ENCODE measurements around the gene TRAPPC2L. TPM values are rescaled to one million over a fixed set of nuclear protein-coding genes. Genes with fewer than 3 reads are reported as not detected.

Gene TRAPPC2L
- total RNA-seq, result 10 to 100 TPM; 81.8 to 91.3 TPM

GRCh38 chr16:88856828-88857727 is at the start of gene TRAPPC2L, which contains the start of gene GALNS:
Gene TRAPPC2L, plus strand, starts transcription at chr16:88857127. Its CDS starts 24 bp downstream, at chr16:88857151.
Gene GALNS, minus strand, starts transcription at chr16:88856947. Its CDS starts 70 bp downstream, at chr16:88856877.
- H3K4me3 Mint-ChIP-seq, result peak within 1 kb of the TSS; percentile 99
- H3K27ac Mint-ChIP-seq, result peak within 1 kb of the TSS; percentile 94
- H3K4me1 Mint-ChIP-seq, result peaks cover 22% of the 10 kb centered on the region
- H3K36me3 Mint-ChIP-seq, result peaks cover 4% of the 10 kb centered on the region
- H3K27me3 Mint-ChIP-seq, result no peaks in the 10 kb centered on the region
- no peaks in the 10 kb centered on the region for H3K9me3 Mint-ChIP-seq
- peak; percentile 99 for DNase-seq

- DNase-seq, result no peak
- no peaks in the 10 kb centered on the region for H3K27me3 Mint-ChIP-seq
- peaks cover 47% of the 10 kb centered on the region for H3K36me3 Mint-ChIP-seq
- H3K27ac Mint-ChIP-seq, result peak overlapping the region; percentile 48
- peaks cover 26% of the 10 kb centered on the region for H3K4me1 Mint-ChIP-seq
- H3K9me3 Mint-ChIP-seq, result no peaks in the 10 kb centered on the region
- peak overlapping the region; percentile 29 for H3K4me3 Mint-ChIP-seq
These were observed 49.7 kb upstream of the TRAPPC2L start for GRCh38 chr16:88807142-88807625.

GRCh38 chr16:88807626-88808453 is 49.1 kb upstream of the TRAPPC2L start:
- DNase-seq, result no peak
- H3K36me3 Mint-ChIP-seq, result peaks cover 47% of the 10 kb centered on the region
- H3K4me1 Mint-ChIP-seq, result peaks cover 29% of the 10 kb centered on the region
- peak overlapping the region; percentile 94 for H3K4me3 Mint-ChIP-seq
- no peaks in the 10 kb centered on the region for H3K27me3 Mint-ChIP-seq
- H3K27ac Mint-ChIP-seq, result peak overlapping the region; percentile 83
- no peaks in the 10 kb centered on the region for H3K9me3 Mint-ChIP-seq

GRCh38 chr16:88809068-88809675 is 47.8 kb upstream of the TRAPPC2L start:
- H3K36me3 Mint-ChIP-seq, result peaks cover 46% of the 10 kb centered on the region
- no peak for DNase-seq
- H3K27ac Mint-ChIP-seq, result peak overlapping the region; percentile 96
- no peaks in the 10 kb centered on the region for H3K27me3 Mint-ChIP-seq
- H3K9me3 Mint-ChIP-seq, result no peaks in the 10 kb centered on the region
- peak overlapping the region; percentile 94 for H3K4me3 Mint-ChIP-seq
- peaks cover 29% of the 10 kb centered on the region for H3K4me1 Mint-ChIP-seq

GRCh38 chr16:88809676-88810165 is 47.2 kb upstream of the TRAPPC2L start:
- peak overlapping the region; percentile 96 for H3K27ac Mint-ChIP-seq
- H3K36me3 Mint-ChIP-seq, result peaks cover 41% of the 10 kb centered on the region
- H3K9me3 Mint-ChIP-seq, result no peaks in the 10 kb centered on the region
- DNase-seq, result no peak
- H3K27me3 Mint-ChIP-seq, result no peaks in the 10 kb centered on the region
- H3K4me3 Mint-ChIP-seq, result peak overlapping the region; percentile 94
- peaks cover 29% of the 10 kb centered on the region for H3K4me1 Mint-ChIP-seq

GRCh38 chr16:88810166-88810911 is 46.6 kb upstream of the TRAPPC2L start:
- H3K36me3 Mint-ChIP-seq, result peaks cover 37% of the 10 kb centered on the region
- DNase-seq, result peak; percentile 60
- H3K4me3 Mint-ChIP-seq, result peak overlapping the region; percentile 94
- H3K4me1 Mint-ChIP-seq, result peaks cover 29% of the 10 kb centered on the region
- no peaks in the 10 kb centered on the region for H3K27me3 Mint-ChIP-seq
- H3K9me3 Mint-ChIP-seq, result no peaks in the 10 kb centered on the region
- H3K27ac Mint-ChIP-seq, result peak overlapping the region; percentile 96

GRCh38 chr16:88810912-88811768 is 45.8 kb upstream of the TRAPPC2L start:
- Mint-ChIP-seq H3K4me1 (peaks cover 29% of the 10 kb centered on the region), H3K4me3 (peak overlapping the region; percentile 94), H3K36me3 (peaks cover 37% of the 10 kb centered on the region), H3K27ac (peak overlapping the region; percentile 96), H3K9me3 (no peaks in the 10 kb centered on the region), H3K27me3 (no peaks in the 10 kb centered on the region)
- peak; percentile 82 for DNase-seq

GRCh38 chr16:88811769-88812512 is 45.0 kb upstream of the TRAPPC2L start, which contains the start of gene APRT:
Gene APRT, minus strand, starts transcription at chr16:88811928. Its CDS starts 29 bp downstream, at chr16:88811899.
- peak; percentile 98 for DNase-seq
- Mint-ChIP-seq H3K4me3 (peak within 1 kb of the TSS; percentile 94), H3K27ac (peak within 1 kb of the TSS; percentile 97), H3K4me1 (peaks cover 29% of the 10 kb centered on the region), H3K27me3 (no peaks in the 10 kb centered on the region), H3K9me3 (no peaks in the 10 kb centered on the region), H3K36me3 (peaks cover 33% of the 10 kb centered on the region)

- H3K27ac Mint-ChIP-seq, result peak overlapping the region; percentile 94
- peak overlapping the region; percentile 84 for H3K4me3 Mint-ChIP-seq
- no peaks in the 10 kb centered on the region for H3K27me3 Mint-ChIP-seq
- peaks cover 26% of the 10 kb centered on the region for H3K4me1 Mint-ChIP-seq
- peaks cover 27% of the 10 kb centered on the region for H3K36me3 Mint-ChIP-seq
- DNase-seq, result no peak
- H3K9me3 Mint-ChIP-seq, result no peaks in the 10 kb centered on the region
These were observed 44.2 kb upstream of the TRAPPC2L start for GRCh38 chr16:88812513-88813268.

- Mint-ChIP-seq H3K4me1 (peaks cover 19% of the 10 kb centered on the region), H3K27me3 (no peaks in the 10 kb centered on the region), H3K27ac (peak overlapping the region; percentile 8), H3K4me3 (peak overlapping the region; percentile 43), H3K9me3 (no peaks in the 10 kb centered on the region), H3K36me3 (peaks cover 20% of the 10 kb centered on the region)
- no peak for DNase-seq
These were observed 43.4 kb upstream of the TRAPPC2L start for GRCh38 chr16:88813269-88814143.

- H3K4me1 Mint-ChIP-seq, result peaks cover 14% of the 10 kb centered on the region
- H3K27ac Mint-ChIP-seq, result peak overlapping the region; percentile 8
- peaks cover 15% of the 10 kb centered on the region for H3K36me3 Mint-ChIP-seq
- H3K4me3 Mint-ChIP-seq, result peak overlapping the region; percentile 43
- no peak for DNase-seq
- H3K9me3 Mint-ChIP-seq, result no peaks in the 10 kb centered on the region
- H3K27me3 Mint-ChIP-seq, result no peaks in the 10 kb centered on the region
These were observed 42.8 kb upstream of the TRAPPC2L start for GRCh38 chr16:88814144-88814502.

Data from activated naive CD8-positive, alpha-beta T cell treated with anti-CD3 and anti-CD28 coated beads for 36 hours (primary cell).